K562 (cell line): ENCODE measurements around the gene KRTAP5-1. TPM values are rescaled to one million over a fixed set of nuclear protein-coding genes. Genes with fewer than 3 reads are reported as not detected.

Source experiments
- ATAC-seq: fragments of 200-7000 bp; cut with Tn5 transposase; 3 replicates; pipeline ENCODE4 v1.9.1; 2020; ENCODE audit warnings: moderate library complexity
- BruUV-seq: library from RNA; stranded (reverse); fragments of 400-500 nt; replicated peaks from 2 replicates; lab custom pipeline; 2021; lab: Mats Ljungman, UMichigan
- CTCF ChIA-PET: fragments of 300-600 bp; formaldehyde crosslinking; extraction: SDS; loops from one replicate; lab custom pipeline; 2021; ENCODE audit warnings: low intra/inter-chr PET ratio; lab: Yijun Ruan, JAX
- POLR2A ChIA-PET: fragments of 300-600, 350-650 bp; sonication (Branson Sonifier 250); formaldehyde crosslinking; extraction: SDS; loops from one replicate; lab custom pipeline; 2021; ENCODE audit warnings: antibody characterized with exemption, inconsistent platforms; lab: Yijun Ruan, JAX
- DNase-seq, 4 experiments: peaks; one replicate each; pipeline versions ENCODE4 v3.0.0 to v3.0.0-alpha.2; 2011 to 2018; ENCODE audit warnings: low spot score in 3 of 4, mixed read lengths in 3 of 4; ENCODE audit errors: extremely low read depth in 1 of 4
- FAIRE-seq: peaks from 2 replicates; lab custom pipeline; 2011; peaks lifted over from hg19 to GRCh38; lab: Jason Lieb, UNC
- H2AFZ ChIP-seq: 2 replicates; pipeline ENCODE4 v1.6.0; 2011; ENCODE audit warnings: low read depth, low read length, control low read depth, inconsistent platforms
- H3K27ac ChIP-seq: fragments of 200-600 bp; 3 replicates; pipeline ENCODE4 v1.8.0; 2011; ENCODE audit warnings: low read depth, mild to moderate bottlenecking, control low read depth, inconsistent platforms, low read length, moderate library complexity, mixed read lengths; ENCODE audit errors: extremely low read depth
- H3K27me3 ChIP-seq, 2 experiments: fragments of 300-600 bp in 1 of 2; 2 replicates in 1 of 2; 3 replicates in 1 of 2; pipeline versions ENCODE4 v1.6.0 to v1.8.0; 2011; ENCODE audit warnings: inconsistent platforms in 2 of 2, low read length in 2 of 2, mild to moderate bottlenecking in 1 of 2, mixed read lengths in 1 of 2, moderate library complexity in 1 of 2; ENCODE audit not compliant: control insufficient read depth in 2 of 2, insufficient read depth in 2 of 2
- H3K36me3 ChIP-seq: fragments of 300-600 bp; 3 replicates; pipeline ENCODE4 v1.8.0; 2011; ENCODE audit warnings: mild to moderate bottlenecking, low read length, inconsistent platforms; ENCODE audit not compliant: control insufficient read depth, insufficient read depth
- H3K4me1 ChIP-seq, 2 experiments: fragments of 200-600 bp in 1 of 2; replicated peaks in 1 of 2; 2 replicates in 1 of 2; 3 replicates in 1 of 2; pipeline versions ENCODE4 v1.5.1 to v1.8.0; 2011; ENCODE audit warnings: inconsistent platforms in 2 of 2, low read length in 2 of 2, mild to moderate bottlenecking in 1 of 2, mixed read lengths in 1 of 2, moderate library complexity in 1 of 2; ENCODE audit not compliant: control insufficient read depth in 2 of 2, insufficient read depth in 2 of 2
- H3K4me2 ChIP-seq: 2 replicates; pipeline ENCODE4 v1.6.1; 2011; ENCODE audit warnings: low read length, control low read depth, inconsistent platforms, mixed read lengths; ENCODE audit not compliant: insufficient read depth
- H3K4me3 ChIP-seq: fragments of 200-600 bp; sonication (generic), shearing (Covaris generic); 2 replicates; pipeline ENCODE4 v1.5.1; 2016; ENCODE audit warnings: control low read depth, inconsistent platforms
- H3K79me2 ChIP-seq: fragments of 200-600 bp; 3 replicates; pipeline ENCODE4 v1.8.0; 2011; ENCODE audit warnings: low read length, inconsistent platforms; ENCODE audit not compliant: control insufficient read depth, insufficient read depth
- H3K9ac ChIP-seq, 2 experiments: 2 replicates each; pipeline versions ENCODE4 v1.6.0 to v1.6.1; 2011; ENCODE audit warnings: low read depth in 2 of 2, low read length in 2 of 2, control low read depth in 1 of 2, inconsistent platforms in 1 of 2, mild to moderate bottlenecking in 1 of 2, mixed read lengths in 1 of 2; ENCODE audit not compliant: insufficient read depth in 1 of 2
- H3K9me1 ChIP-seq: one replicate; pipeline ENCODE4 v1.6.0; 2011; ENCODE audit warnings: inconsistent platforms, mild to moderate bottlenecking, low read length, moderate library complexity; ENCODE audit not compliant: control insufficient read depth, insufficient read depth
- H3K9me3 ChIP-seq: replicated peaks from 2 replicates; pipeline ENCODE4 v1.5.1; 2011; ENCODE audit warnings: low read depth, low read length, inconsistent platforms; ENCODE audit not compliant: control insufficient read depth, insufficient read depth
- H4K20me1 ChIP-seq: replicated peaks from 2 replicates; pipeline ENCODE4 v1.6.1; 2011; ENCODE audit warnings: low read length, inconsistent platforms, mixed read lengths; ENCODE audit not compliant: control insufficient read depth, insufficient read depth
- LEF1 ChIP-seq: fragments of 450-650 bp; IDR thresholded peaks from 2 replicates; pipeline ENCODE4 v1.6.1; 2016; ENCODE audit warnings: mild to moderate bottlenecking
- MAZ ChIP-seq, 2 experiments: fragments of 450-650 bp in 1 of 2; sonication (generic) in 1 of 2; formaldehyde crosslinking; IDR thresholded peaks in 1 of 2; conservative IDR thresholded peaks in 1 of 2; 2 replicates each; pipeline versions ENCODE4 v1.4.0 to v1.5.0; 2020; ENCODE audit warnings: mild to moderate bottlenecking in 1 of 2, missing genetic modification reagents in 1 of 2
- MGA ChIP-seq: fragments of 450-650 bp; IDR thresholded peaks from 2 replicates; pipeline ENCODE4 v1.6.1; 2016; ENCODE audit warnings: mild to moderate bottlenecking, moderate library complexity
- NR4A1 ChIP-seq, 2 experiments: fragments of 250-450 bp in 1 of 2; fragments of 450-650 bp in 1 of 2; sonication (Bioruptor Pico) in 1 of 2; IDR thresholded peaks; 2 replicates each; pipeline versions ENCODE4 v1.4.0 to v1.6.1; 2016 to 2020; ENCODE audit warnings: mild to moderate bottlenecking in 2 of 2, missing compliant biosample characterization in 1 of 2, missing genetic modification characterization in 1 of 2, moderate library complexity in 1 of 2
- SIN3B ChIP-seq: fragments of 450-650 bp; IDR thresholded peaks from 2 replicates; pipeline ENCODE4 v1.6.1; 2017; ENCODE audit warnings: low read depth, mild to moderate bottlenecking, moderate library complexity
- TBP ChIP-seq: optimal IDR thresholded peaks from 2 replicates; pipeline ENCODE3; 2011; ENCODE audit warnings: low read depth, low read length, improper control_type of control experiment
- WHSC1 ChIP-seq: IDR thresholded peaks from one replicate; pipeline ENCODE4 v1.6.1; 2012; ENCODE audit warnings: low read length, control low read depth, inconsistent platforms
- WGBS: fragments of 100-300 bp; shearing (Covaris generic); methylation state at CpG from one replicate; pipeline ENCODE4 v1.1.6; 2016; ENCODE audit warnings: low coverage, mixed read lengths; ENCODE audit not compliant: insufficient coverage; ENCODE audit errors: missing lambda C conversion rate; 5-methylcytosine and 5-hydroxymethylcytosine counted together
- in situ Hi-C: fragments of 300-500 bp; cut with MboI; formaldehyde crosslinking; loops from 4 replicates; pipeline ENCODE4 v1.15.0; 2018; ENCODE audit warnings: inconsistent platforms, mixed read lengths
- intact Hi-C: fragments of 100-400 bp; cut with micrococcal nuclease; formaldehyde crosslinking; loops from 2 replicates; pipeline ENCODE4 v1.14.2; 2022
- polyA plus RNA-seq, 8 experiments: library from polyadenylated mRNA; depleted of rRNA in 4 of 8; stranded (reverse) in 5 of 8; unstranded in 3 of 8; fragments of >200 nt; fragmentation: Nextera tagmentation in 2 of 8; fragmentation: Illumina TruSeq in 1 of 8; extraction: Ambion mirVana in 2 of 8; extraction: Trizol in 1 of 8; gene quantifications; 2 replicates each; pipeline versions ENCODE4 v1.2.1 to v1.2.3, GENCODE V29; 2011 to 2014; ENCODE audit warnings: inconsistent platforms in 1 of 8, missing spikeins in 1 of 8
- total RNA-seq, 7 experiments: library from RNA; depleted of rRNA in 6 of 7; stranded (reverse); fragments of >200 nt in 6 of 7; fragmentation: Illumina TruSeq in 2 of 7; extraction: Trizol in 2 of 7; gene quantifications; 2 replicates each; pipeline versions ENCODE4 v1.2.1 to v1.2.3, GENCODE V29; 2011 to 2021; ENCODE audit warnings: low replicate concordance in 1 of 7
- TF ChIP-seq, protein P1 (sequence below), 2 experiments: fragments of 250-450 bp in 1 of 2; fragments of 450-650 bp in 1 of 2; sonication (Bioruptor Pico) in 1 of 2; IDR thresholded peaks; 2 replicates each; pipeline versions ENCODE4 v1.6.1 to v1.8.0; 2016 to 2021; ENCODE audit warnings: mild to moderate bottlenecking in 2 of 2, moderate library complexity in 2 of 2, missing compliant biosample characterization in 1 of 2, missing genetic modification characterization in 1 of 2

The KRTAP5-1 gene
- total and polyA plus RNA-seq, 9 of the 15 experiments (the other 6 are each of a cell fraction or from before 2014, with no cell fraction given), result not detected

GRCh38 chr11:1565173-1565903, 19.7 kb downstream of the KRTAP5-1 start:
- 15% methylated on average over 16 of the region's 28 CpGs for WGBS
- POLR2A ChIA-PET, result interaction anchor here (0.6 kb wide), 2 partner anchors 709 to 738 kb away, joined by 3 read pairs; no protein-coding TSS in a partner anchor
- no peaks in the 10 kb centered on the region for H3K79me2 ChIP-seq
- ATAC-seq (peak; percentile 9), FAIRE-seq (no peak), DNase-seq (no peak)
- H3K36me3 ChIP-seq, result no peaks in the 10 kb centered on the region
- no peak overlapping the region for H3K27ac ChIP-seq
- no peak overlapping the region for H2AFZ ChIP-seq
- peak overlapping the region in 1 of 2 experiments; percentile 81; a peak in 2 of 4 replicates for H3K9ac ChIP-seq
- no peak overlapping the region for H3K4me3 ChIP-seq
- peaks cover 0 to 43% of the 10 kb centered on the region in 2 experiments; a peak in 3 of 5 replicates for H3K4me1 ChIP-seq
- in situ Hi-C loops, result no loop called here
- intact Hi-C loops, result no loop called here
- CTCF ChIA-PET, result no interaction called here
- H3K27me3 ChIP-seq, result peaks cover 0 to 33% of the 10 kb centered on the region in 2 experiments; a peak in 2 of 5 replicates
- no peaks in the 10 kb centered on the region for H3K9me3 ChIP-seq
- no TSS peak for BruUV-seq
- peaks cover 61% of the 10 kb centered on the region for H4K20me1 ChIP-seq
- peaks cover 3% of the 10 kb centered on the region for H3K9me1 ChIP-seq
- no peak overlapping the region for H3K4me2 ChIP-seq
- TF ChIP-seq MAZ (CRISPR knock-in tag; conservative IDR thresholded peaks at IDR 0.05 in 1 of 2, IDR thresholded peaks at IDR 0.05 in 1 of 2) (no peak), TBP (no peak), MGA (no peak), NR4A1 (CRISPR knock-in tag; IDR thresholded peaks at IDR 0.05) (no peak), NR4A1 (tag; IDR thresholded peaks at IDR 0.05) (no peak), LEF1 (no peak), WHSC1 (no peak), SIN3B (no peak)
- TF ChIP-seq, protein P1, sequence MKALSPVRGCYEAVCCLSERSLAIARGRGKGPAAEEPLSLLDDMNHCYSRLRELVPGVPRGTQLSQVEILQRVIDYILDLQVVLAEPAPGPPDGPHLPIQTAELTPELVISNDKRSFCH (CRISPR knock-in tag; IDR thresholded peaks at IDR 0.05), result no peak
- TF ChIP-seq, protein P1 (tag; IDR thresholded peaks at IDR 0.05), result no peak
